Peyer's patch (tissue), 4 donors: ENCODE results near the gene CHRNB4.

Experiments
- POLR2A ChIP-seq, 2 donors: fragments of 450-650 bp; IDR thresholded peaks; one replicate each; pipeline ENCODE4 v1.5.1; 2017; ENCODE audit warnings: antibody characterized with exemption in 2 of 2, mild to moderate bottlenecking in 2 of 2, moderate library complexity in 2 of 2
- TF ChIP-seq, protein P1 (sequence below), 6 experiments: fragments of 450-650 bp in 4 of 6; fragments of 200-600 bp in 2 of 6; sonication (generic) in 1 of 6; IDR thresholded peaks; one replicate each; pipeline ENCODE4 v1.5.1; 2017 to 2019; ENCODE audit warnings: antibody characterized with exemption in 6 of 6, mild to moderate bottlenecking in 3 of 6, moderate library complexity in 1 of 6

DNA sequence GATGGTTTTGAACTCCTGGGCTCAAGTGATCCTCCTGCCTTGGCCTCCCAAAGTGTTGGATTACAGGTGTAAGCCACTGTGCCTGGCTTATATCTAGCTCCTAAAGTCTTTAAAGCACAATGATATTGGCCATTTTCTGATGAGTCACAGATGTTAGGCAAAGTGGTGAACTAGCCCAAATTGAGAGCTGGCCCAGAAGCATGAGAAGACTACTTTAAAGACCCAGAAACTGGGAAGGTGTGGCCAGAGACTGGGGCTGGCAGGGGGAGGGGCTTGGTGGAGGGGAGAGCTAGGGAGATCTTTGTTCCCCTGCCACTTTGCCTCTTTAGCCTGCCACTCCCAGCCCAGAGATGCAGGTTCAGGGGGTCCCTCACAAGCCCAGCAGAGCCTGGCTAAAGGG lies 41.8 kb downstream of the CHRNB4 start:
- TF ChIP-seq, protein P1, sequence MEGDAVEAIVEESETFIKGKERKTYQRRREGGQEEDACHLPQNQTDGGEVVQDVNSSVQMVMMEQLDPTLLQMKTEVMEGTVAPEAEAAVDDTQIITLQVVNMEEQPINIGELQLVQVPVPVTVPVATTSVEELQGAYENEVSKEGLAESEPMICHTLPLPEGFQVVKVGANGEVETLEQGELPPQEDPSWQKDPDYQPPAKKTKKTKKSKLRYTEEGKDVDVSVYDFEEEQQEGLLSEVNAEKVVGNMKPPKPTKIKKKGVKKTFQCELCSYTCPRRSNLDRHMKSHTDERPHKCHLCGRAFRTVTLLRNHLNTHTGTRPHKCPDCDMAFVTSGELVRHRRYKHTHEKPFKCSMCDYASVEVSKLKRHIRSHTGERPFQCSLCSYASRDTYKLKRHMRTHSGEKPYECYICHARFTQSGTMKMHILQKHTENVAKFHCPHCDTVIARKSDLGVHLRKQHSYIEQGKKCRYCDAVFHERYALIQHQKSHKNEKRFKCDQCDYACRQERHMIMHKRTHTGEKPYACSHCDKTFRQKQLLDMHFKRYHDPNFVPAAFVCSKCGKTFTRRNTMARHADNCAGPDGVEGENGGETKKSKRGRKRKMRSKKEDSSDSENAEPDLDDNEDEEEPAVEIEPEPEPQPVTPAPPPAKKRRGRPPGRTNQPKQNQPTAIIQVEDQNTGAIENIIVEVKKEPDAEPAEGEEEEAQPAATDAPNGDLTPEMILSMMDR (IDR thresholded peaks at IDR 0.05): no peak
- no peak for TF ChIP-seq POLR2A (IDR thresholded peaks at IDR 0.05)
